NCI-H2196 (cell line): Measurements from ENCODE around the gene TMEM185B.
"Not testable (repeated sequence)": the region's sequence is repeated elsewhere in the genome, so short reads cannot be mapped to it uniquely, and the experiment has no call there.

Source experiments
- DNase-seq: peaks from one replicate; lab custom pipeline; 2025; ENCODE audit not compliant: unreplicated experiment; lab: John Stamatoyannopoulos, UW

The TMEM185B gene

GRCh38 chr2:120208381-120209353 lies 14.5 kb downstream of the TMEM185B start:
- DNase-seq: no peak

GRCh38 chr2:120206022-120206581 lies 17.1 kb downstream of the TMEM185B start:
- DNase-seq: no peak

GRCh38 chr2:120204945-120205670 lies 18.1 kb downstream of the TMEM185B start:
- DNase-seq: no peak

- DNase-seq: no peak
These were observed 18.8 kb downstream of the TMEM185B start for GRCh38 chr2:120204417-120204816.

- no peak for DNase-seq
These were observed 19.2 kb downstream of the TMEM185B start for GRCh38 chr2:120204022-120204405.

GRCh38 chr2:120203251-120204021 lies 19.8 kb downstream of the TMEM185B start:
- no peak for DNase-seq

- DNase-seq: not testable (repeated sequence)
These were observed 23.3 kb downstream of the TMEM185B start for GRCh38 chr2:120199817-120200459.

GRCh38 chr2:120195553-120195952 lies 27.6 kb downstream of the TMEM185B start:
- no peak for DNase-seq

GRCh38 chr2:120192280-120192679 lies 30.9 kb downstream of the TMEM185B start:
- DNase-seq: no peak

GRCh38 chr2:120189189-120189588 lies 34.0 kb downstream of the TMEM185B start:
- DNase-seq: no peak

GRCh38 chr2:120182019-120182560 lies 41.1 kb downstream of the TMEM185B start:
- no peak for DNase-seq

GRCh38 chr2:120180066-120180465 lies 43.1 kb downstream of the TMEM185B start:
- DNase-seq: no peak

- no peak for DNase-seq
These were observed 43.8 kb downstream of the TMEM185B start for GRCh38 chr2:120179396-120179795.

GRCh38 chr2:120177973-120178372 lies 45.2 kb downstream of the TMEM185B start:
- no peak for DNase-seq

- no peak for DNase-seq
These were observed 46.1 kb downstream of the TMEM185B start for GRCh38 chr2:120177001-120177621.

GRCh38 chr2:120176526-120176925 lies 46.7 kb downstream of the TMEM185B start:
- DNase-seq: no peak

GRCh38 chr2:120174963-120175581 lies 48.1 kb downstream of the TMEM185B start:
- DNase-seq: peak; percentile 74
